K562 (cell line): Measurements from ENCODE around the gene SSBP2. TPM values are rescaled to one million over a fixed set of nuclear protein-coding genes. Genes with fewer than 3 reads are reported as not detected.
A peak's percentile ranks its signal among the peaks of the same experiment; 100 is the strongest.
"Not testable (repeated sequence)": the region's sequence is repeated elsewhere in the genome, so short reads cannot be mapped to it uniquely, and the experiment has no call there.

Experiments
- ATAC-seq: fragments of 200-7000 bp; cut with Tn5 transposase; 3 replicates; pipeline ENCODE4 v1.9.1; 2020; ENCODE audit warnings: moderate library complexity
- BruUV-seq: library from RNA; stranded (reverse); fragments of 400-500 nt; replicated peaks from 2 replicates; lab custom pipeline; 2021; lab: Mats Ljungman, UMichigan
- CTCF ChIA-PET: fragments of 300-600 bp; formaldehyde crosslinking; extraction: SDS; loops from one replicate; lab custom pipeline; 2021; ENCODE audit warnings: low intra/inter-chr PET ratio; lab: Yijun Ruan, JAX
- POLR2A ChIA-PET: fragments of 300-600, 350-650 bp; sonication (Branson Sonifier 250); formaldehyde crosslinking; extraction: SDS; loops from one replicate; lab custom pipeline; 2021; ENCODE audit warnings: antibody characterized with exemption, inconsistent platforms; lab: Yijun Ruan, JAX
- DNase-seq, 4 experiments: peaks; one replicate each; pipeline versions ENCODE4 v3.0.0 to v3.0.0-alpha.2; 2011 to 2018; ENCODE audit warnings: low spot score in 3 of 4, mixed read lengths in 3 of 4; ENCODE audit errors: extremely low read depth in 1 of 4
- FAIRE-seq: peaks from 2 replicates; lab custom pipeline; 2011; peaks lifted over from hg19 to GRCh38; lab: Jason Lieb, UNC
- H2AFZ ChIP-seq: 2 replicates; pipeline ENCODE4 v1.6.0; 2011; ENCODE audit warnings: low read depth, low read length, control low read depth, inconsistent platforms
- H3K27ac ChIP-seq: fragments of 200-600 bp; 3 replicates; pipeline ENCODE4 v1.8.0; 2011; ENCODE audit warnings: low read depth, mild to moderate bottlenecking, control low read depth, inconsistent platforms, low read length, moderate library complexity, mixed read lengths; ENCODE audit errors: extremely low read depth
- H3K27me3 ChIP-seq, 2 experiments: fragments of 300-600 bp in 1 of 2; 2 replicates in 1 of 2; 3 replicates in 1 of 2; pipeline versions ENCODE4 v1.6.0 to v1.8.0; 2011; ENCODE audit warnings: inconsistent platforms in 2 of 2, low read length in 2 of 2, mild to moderate bottlenecking in 1 of 2, mixed read lengths in 1 of 2, moderate library complexity in 1 of 2; ENCODE audit not compliant: control insufficient read depth in 2 of 2, insufficient read depth in 2 of 2
- H3K36me3 ChIP-seq: fragments of 300-600 bp; 3 replicates; pipeline ENCODE4 v1.8.0; 2011; ENCODE audit warnings: mild to moderate bottlenecking, low read length, inconsistent platforms; ENCODE audit not compliant: control insufficient read depth, insufficient read depth
- H3K4me1 ChIP-seq, 2 experiments: fragments of 200-600 bp in 1 of 2; replicated peaks in 1 of 2; 2 replicates in 1 of 2; 3 replicates in 1 of 2; pipeline versions ENCODE4 v1.5.1 to v1.8.0; 2011; ENCODE audit warnings: inconsistent platforms in 2 of 2, low read length in 2 of 2, mild to moderate bottlenecking in 1 of 2, mixed read lengths in 1 of 2, moderate library complexity in 1 of 2; ENCODE audit not compliant: control insufficient read depth in 2 of 2, insufficient read depth in 2 of 2
- H3K4me2 ChIP-seq: 2 replicates; pipeline ENCODE4 v1.6.1; 2011; ENCODE audit warnings: low read length, control low read depth, inconsistent platforms, mixed read lengths; ENCODE audit not compliant: insufficient read depth
- H3K4me3 ChIP-seq: fragments of 200-600 bp; sonication (generic), shearing (Covaris generic); 2 replicates; pipeline ENCODE4 v1.5.1; 2016; ENCODE audit warnings: control low read depth, inconsistent platforms
- H3K79me2 ChIP-seq: fragments of 200-600 bp; 3 replicates; pipeline ENCODE4 v1.8.0; 2011; ENCODE audit warnings: low read length, inconsistent platforms; ENCODE audit not compliant: control insufficient read depth, insufficient read depth
- H3K9ac ChIP-seq, 2 experiments: 2 replicates each; pipeline versions ENCODE4 v1.6.0 to v1.6.1; 2011; ENCODE audit warnings: low read depth in 2 of 2, low read length in 2 of 2, control low read depth in 1 of 2, inconsistent platforms in 1 of 2, mild to moderate bottlenecking in 1 of 2, mixed read lengths in 1 of 2; ENCODE audit not compliant: insufficient read depth in 1 of 2
- H3K9me1 ChIP-seq: one replicate; pipeline ENCODE4 v1.6.0; 2011; ENCODE audit warnings: inconsistent platforms, mild to moderate bottlenecking, low read length, moderate library complexity; ENCODE audit not compliant: control insufficient read depth, insufficient read depth
- H3K9me3 ChIP-seq: replicated peaks from 2 replicates; pipeline ENCODE4 v1.5.1; 2011; ENCODE audit warnings: low read depth, low read length, inconsistent platforms; ENCODE audit not compliant: control insufficient read depth, insufficient read depth
- H4K20me1 ChIP-seq: replicated peaks from 2 replicates; pipeline ENCODE4 v1.6.1; 2011; ENCODE audit warnings: low read length, inconsistent platforms, mixed read lengths; ENCODE audit not compliant: control insufficient read depth, insufficient read depth
- CREB5 ChIP-seq: fragments of 250-450 bp; sonication (Bioruptor Pico); IDR thresholded peaks from 2 replicates; pipeline ENCODE4 v1.5.0; 2020; ENCODE audit warnings: mild to moderate bottlenecking
- EGR1 ChIP-seq: fragments of 450-650 bp; conservative IDR thresholded peaks from 2 replicates; pipeline ENCODE4 v1.6.1; 2017; ENCODE audit warnings: mild to moderate bottlenecking
- HIVEP1 ChIP-seq: fragments of 250-450 bp; sonication (Bioruptor Pico); IDR thresholded peaks from 2 replicates; pipeline ENCODE4 v1.4.0; 2020; ENCODE audit warnings: mild to moderate bottlenecking
- POLR2H ChIP-seq: IDR thresholded peaks from 2 replicates; pipeline ENCODE4 v1.6.1; 2016; ENCODE audit warnings: missing genetic modification characterization, low read depth, mild to moderate bottlenecking, control low read depth, missing compliant biosample characterization, moderate library complexity
- SREBF2 ChIP-seq: sonication (generic); formaldehyde crosslinking; IDR thresholded peaks from 2 replicates; pipeline ENCODE4 v1.4.0; 2020; ENCODE audit warnings: mild to moderate bottlenecking, missing genetic modification reagents
- TCF15 ChIP-seq: fragments of 250-450 bp; sonication (Bioruptor Pico); IDR thresholded peaks from 2 replicates; pipeline ENCODE4 v1.8.0; 2022; ENCODE audit warnings: moderate library complexity, mild to moderate bottlenecking, inconsistent platforms
- ZNF146 ChIP-seq: IDR thresholded peaks from one replicate; pipeline ENCODE4 v1.6.1; 2018; ENCODE audit warnings: missing compliant biosample characterization; ENCODE audit not compliant: unreplicated experiment
- ZNF583 ChIP-seq: fragments of 250-450 bp; sonication (Bioruptor Pico); IDR thresholded peaks from 2 replicates; pipeline ENCODE4 v1.4.0; 2020
- WGBS: fragments of 100-300 bp; shearing (Covaris generic); methylation state at CpG from one replicate; pipeline ENCODE4 v1.1.6; 2016; ENCODE audit warnings: low coverage, mixed read lengths; ENCODE audit not compliant: insufficient coverage; ENCODE audit errors: missing lambda C conversion rate; 5-methylcytosine and 5-hydroxymethylcytosine counted together
- in situ Hi-C: fragments of 300-500 bp; cut with MboI; formaldehyde crosslinking; loops from 4 replicates; pipeline ENCODE4 v1.15.0; 2018; ENCODE audit warnings: inconsistent platforms, mixed read lengths
- intact Hi-C: fragments of 100-400 bp; cut with micrococcal nuclease; formaldehyde crosslinking; loops from 2 replicates; pipeline ENCODE4 v1.14.2; 2022
- polyA plus RNA-seq, 8 experiments: library from polyadenylated mRNA; depleted of rRNA in 4 of 8; stranded (reverse) in 5 of 8; unstranded in 3 of 8; fragments of >200 nt; fragmentation: Nextera tagmentation in 2 of 8; fragmentation: Illumina TruSeq in 1 of 8; extraction: Ambion mirVana in 2 of 8; extraction: Trizol in 1 of 8; gene quantifications; 2 replicates each; pipeline versions ENCODE4 v1.2.1 to v1.2.3, GENCODE V29; 2011 to 2014; ENCODE audit warnings: inconsistent platforms in 1 of 8, missing spikeins in 1 of 8
- total RNA-seq, 7 experiments: library from RNA; depleted of rRNA in 6 of 7; stranded (reverse); fragments of >200 nt in 6 of 7; fragmentation: Illumina TruSeq in 2 of 7; extraction: Trizol in 2 of 7; gene quantifications; 2 replicates each; pipeline versions ENCODE4 v1.2.1 to v1.2.3, GENCODE V29; 2011 to 2021; ENCODE audit warnings: low replicate concordance in 1 of 7

Gene SSBP2
- total and polyA plus RNA-seq, 9 of the 15 experiments (the other 6 are each of a cell fraction or from before 2014, with no cell fraction given) = 22.3 to 133 (median 42.1) TPM

DNA sequence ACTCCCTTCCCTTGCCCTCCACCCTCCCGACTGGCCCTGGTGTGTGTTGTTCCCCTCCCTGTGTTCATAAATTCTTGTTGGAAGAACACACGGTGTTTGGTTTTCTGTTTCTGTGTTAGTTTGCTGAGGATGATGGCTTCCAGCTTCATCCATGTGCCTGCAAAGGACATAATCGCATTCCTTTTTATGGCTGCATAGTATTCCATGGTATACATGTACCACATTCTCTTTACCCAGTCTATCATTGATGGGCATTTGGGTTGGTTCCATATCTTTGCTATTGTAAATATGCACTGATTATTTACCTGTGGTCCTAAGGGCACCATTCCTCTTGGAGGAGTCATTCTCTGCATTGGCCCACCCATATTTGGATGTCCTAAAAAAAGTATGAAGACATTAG lies 277.5 kb downstream of the SSBP2 start:
- H3K27ac ChIP-seq, H3K9me3 ChIP-seq, H3K9me1 ChIP-seq, FAIRE-seq, H3K9ac ChIP-seq, BruUV-seq, H3K4me2 ChIP-seq, H3K79me2 ChIP-seq, H4K20me1 ChIP-seq, H3K27me3 ChIP-seq, ATAC-seq, H3K4me1 ChIP-seq, intact Hi-C loops, DNase-seq, H2AFZ ChIP-seq, in situ Hi-C loops, H3K4me3 ChIP-seq, CTCF ChIA-PET: not testable (repeated sequence)
- peaks cover 11% of the 10 kb centered on the region for H3K36me3 ChIP-seq
- peak; percentile 71 for TF ChIP-seq ZNF146 (CRISPR knock-in tag)
- WGBS = 92% methylated on average over 3 of the region's 3 CpGs
- POLR2A ChIA-PET = interaction anchor here (0.8 kb wide), 1 partner anchor 17 kb away, joined by 3 read pairs; no protein-coding TSS in a partner anchor

DNA sequence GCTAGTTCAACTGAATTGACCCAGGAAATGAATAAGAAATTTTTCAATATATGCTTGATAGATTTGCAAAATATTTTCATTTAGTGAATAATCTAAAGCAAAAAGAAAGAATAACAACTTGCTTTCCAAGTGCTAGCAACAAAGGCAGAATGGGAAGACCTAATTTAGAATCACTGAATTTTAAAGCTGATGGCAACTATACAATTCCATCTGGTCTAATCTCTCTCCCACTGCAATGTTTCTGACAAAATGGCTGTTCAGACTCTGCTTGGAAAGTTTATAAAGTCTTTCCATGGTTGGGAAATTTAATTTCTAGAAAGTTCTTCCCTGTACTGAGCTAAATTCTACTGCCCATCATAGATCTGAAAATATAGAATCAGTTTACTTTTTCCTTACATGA lies 281.2 kb downstream of the SSBP2 start:
- H3K9me3 ChIP-seq = no peaks in the 10 kb centered on the region
- ATAC-seq (no peak), DNase-seq (no peak), FAIRE-seq (no peak)
- H3K27me3 ChIP-seq = no peaks in the 10 kb centered on the region
- no peak overlapping the region for H3K4me2 ChIP-seq
- ChIA-PET POLR2A (no interaction called here), CTCF (no interaction called here)
- H3K4me1 ChIP-seq = no peaks in the 10 kb centered on the region
- H3K79me2 ChIP-seq = no peaks in the 10 kb centered on the region
- BruUV-seq = no TSS peak
- intact Hi-C loops (no loop called here), in situ Hi-C loops (no loop called here)
- no peak overlapping the region for H3K27ac ChIP-seq
- no peaks in the 10 kb centered on the region for H4K20me1 ChIP-seq
- H2AFZ ChIP-seq = no peak overlapping the region
- TF ChIP-seq CREB5 (CRISPR knock-in tag) = no peak
- no peak for TF ChIP-seq HIVEP1
- TF ChIP-seq SREBF2 (CRISPR knock-in tag) = no peak
- TF ChIP-seq TCF15 (CRISPR knock-in tag) = no peak
- TF ChIP-seq ZNF583 = no peak
- no peak for TF ChIP-seq EGR1
- no peak for TF ChIP-seq POLR2H (tag)
- no peak overlapping the region for H3K4me3 ChIP-seq
- H3K9ac ChIP-seq = no peak overlapping the region
- H3K36me3 ChIP-seq = peaks cover 11% of the 10 kb centered on the region
- no peaks in the 10 kb centered on the region for H3K9me1 ChIP-seq
